Vagina (tissue), 2 donors: ENCODE measurements around the gene KRTAP5-10. TPM values are rescaled to one million over a fixed set of nuclear protein-coding genes. Genes with fewer than 3 reads are reported as not detected.

ENCODE experiments used
- DNase-seq, 2 donors: peaks; one replicate each; pipeline ENCODE4 v3.0.0-alpha.2; 2017; ENCODE audit errors: extremely low spot score in 2 of 2
- H3K27ac ChIP-seq: fragments of 200-600 bp; sonication (generic); one replicate; pipeline ENCODE4 v1.5.1; 2019
- H3K27me3 ChIP-seq: fragments of 200-600 bp; sonication (generic); one replicate; pipeline ENCODE4 v1.5.1; 2019
- H3K36me3 ChIP-seq, 2 donors: fragments of 200-600 bp; sonication (generic); one replicate each; pipeline ENCODE4 v1.5.1; 2017 to 2019
- H3K4me1 ChIP-seq: fragments of 200-600 bp; sonication (generic); one replicate; pipeline ENCODE4 v1.5.1; 2019
- H3K4me3 ChIP-seq, 2 donors: fragments of 200-600 bp; sonication (generic); 1 replicate in 1 of 2; 2 replicates in 1 of 2; pipeline ENCODE4 v1.5.1; 2016 to 2019
- H3K9me3 ChIP-seq: fragments of 200-600 bp; sonication (generic); one replicate; pipeline ENCODE4 v1.5.1; 2019
- POLR2A ChIP-seq, 2 donors: fragments of 450-650 bp; IDR thresholded peaks; one replicate each; pipeline ENCODE4 v1.6.1; 2017; ENCODE audit warnings: antibody characterized with exemption in 2 of 2, mild to moderate bottlenecking in 2 of 2, moderate library complexity in 2 of 2
- POLR2AphosphoS5 ChIP-seq, 2 donors: sonication (generic); formaldehyde crosslinking; IDR thresholded peaks; one replicate each; pipeline ENCODE4 v1.9.0; 2017; ENCODE audit warnings: antibody characterized with exemption in 2 of 2, mild to moderate bottlenecking in 2 of 2, low read depth in 1 of 2; ENCODE audit not compliant: insufficient read depth in 1 of 2
- intact Hi-C: fragments of 100-400 bp; cut with DNase I; formaldehyde crosslinking; loops from one replicate; pipeline ENCODE4 v1.15.1; 2023
- total RNA-seq: library from RNA; depleted of rRNA; stranded (reverse); fragments of >200 nt; gene quantifications from one replicate; pipeline ENCODE4 v1.2.3, GENCODE V29; 2016
- TF ChIP-seq, protein P1 (sequence below), 3 experiments: fragments of 450-650 bp in 2 of 3; fragments of 200-600 bp in 1 of 3; sonication (generic) in 1 of 3; IDR thresholded peaks; one replicate each; pipeline ENCODE4 v1.5.1; 2017 to 2019; ENCODE audit warnings: antibody characterized with exemption in 3 of 3, mild to moderate bottlenecking in 2 of 3, moderate library complexity in 2 of 3

The KRTAP5-10 gene, protein sequence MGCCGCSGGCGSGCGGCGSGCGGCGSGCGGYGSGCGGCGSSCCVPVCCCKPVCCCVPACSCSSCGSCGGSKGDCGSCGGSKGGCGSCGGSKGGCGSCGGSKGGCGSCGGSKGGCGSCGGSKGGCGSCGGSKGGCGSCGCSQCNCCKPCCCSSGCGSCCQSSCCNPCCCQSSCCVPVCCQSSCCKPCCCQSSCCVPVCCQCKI
- total RNA-seq = not detected

GRCh38 chr11:71565263-71565662, at the start of gene KRTAP5-10:
Gene KRTAP5-10 (plus strand): TSS chr11:71565563. CDS start chr11:71565588, 25 bp downstream.
- TF ChIP-seq POLR2AphosphoS5 (IDR thresholded peaks at IDR 0.05; ENCODE audit: insufficient read depth in 1 of 2, low read depth in 1 of 2) = no peak
- no peak for TF ChIP-seq POLR2A (IDR thresholded peaks at IDR 0.05)
- TF ChIP-seq, protein P1, sequence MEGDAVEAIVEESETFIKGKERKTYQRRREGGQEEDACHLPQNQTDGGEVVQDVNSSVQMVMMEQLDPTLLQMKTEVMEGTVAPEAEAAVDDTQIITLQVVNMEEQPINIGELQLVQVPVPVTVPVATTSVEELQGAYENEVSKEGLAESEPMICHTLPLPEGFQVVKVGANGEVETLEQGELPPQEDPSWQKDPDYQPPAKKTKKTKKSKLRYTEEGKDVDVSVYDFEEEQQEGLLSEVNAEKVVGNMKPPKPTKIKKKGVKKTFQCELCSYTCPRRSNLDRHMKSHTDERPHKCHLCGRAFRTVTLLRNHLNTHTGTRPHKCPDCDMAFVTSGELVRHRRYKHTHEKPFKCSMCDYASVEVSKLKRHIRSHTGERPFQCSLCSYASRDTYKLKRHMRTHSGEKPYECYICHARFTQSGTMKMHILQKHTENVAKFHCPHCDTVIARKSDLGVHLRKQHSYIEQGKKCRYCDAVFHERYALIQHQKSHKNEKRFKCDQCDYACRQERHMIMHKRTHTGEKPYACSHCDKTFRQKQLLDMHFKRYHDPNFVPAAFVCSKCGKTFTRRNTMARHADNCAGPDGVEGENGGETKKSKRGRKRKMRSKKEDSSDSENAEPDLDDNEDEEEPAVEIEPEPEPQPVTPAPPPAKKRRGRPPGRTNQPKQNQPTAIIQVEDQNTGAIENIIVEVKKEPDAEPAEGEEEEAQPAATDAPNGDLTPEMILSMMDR (IDR thresholded peaks at IDR 0.05) = no peak
- no peaks in the 10 kb centered on the region for H3K36me3 ChIP-seq
- no peak within 1 kb of the TSS for H3K4me3 ChIP-seq
- no peaks in the 10 kb centered on the region for H3K9me3 ChIP-seq
- H3K27me3 ChIP-seq = no peaks in the 10 kb centered on the region
- no peak for DNase-seq
- H3K4me1 ChIP-seq = no peaks in the 10 kb centered on the region
- no peak within 1 kb of the TSS for H3K27ac ChIP-seq
- intact Hi-C loops = no loop called here

GRCh38 chr11:71518506-71519471, 46.6 kb upstream of the KRTAP5-10 start:
- Histone ChIP-seq H3K9me3 (no peaks in the 10 kb centered on the region), H3K27ac (no peak overlapping the region), H3K36me3 (no peaks in the 10 kb centered on the region), H3K27me3 (no peaks in the 10 kb centered on the region), H3K4me3 (no peak overlapping the region), H3K4me1 (no peaks in the 10 kb centered on the region)
- intact Hi-C loops = no loop called here
- DNase-seq = no peak
- TF ChIP-seq, protein P1 (IDR thresholded peaks at IDR 0.05) = no peak
- TF ChIP-seq POLR2AphosphoS5 (IDR thresholded peaks at IDR 0.05; ENCODE audit: insufficient read depth in 1 of 2, low read depth in 1 of 2) (no peak), POLR2A (IDR thresholded peaks at IDR 0.05) (no peak)

- H3K4me1 ChIP-seq = no peaks in the 10 kb centered on the region
- no peak overlapping the region for H3K27ac ChIP-seq
- no peaks in the 10 kb centered on the region for H3K9me3 ChIP-seq
- intact Hi-C loops = no loop called here
- H3K4me3 ChIP-seq = no peak overlapping the region
- DNase-seq = no peak
- TF ChIP-seq POLR2AphosphoS5 (IDR thresholded peaks at IDR 0.05; ENCODE audit: insufficient read depth in 1 of 2, low read depth in 1 of 2) (no peak), POLR2A (IDR thresholded peaks at IDR 0.05) (no peak)
- TF ChIP-seq, protein P1 (IDR thresholded peaks at IDR 0.05) = no peak
- no peaks in the 10 kb centered on the region for H3K36me3 ChIP-seq
- no peaks in the 10 kb centered on the region for H3K27me3 ChIP-seq
Measured at GRCh38 chr11:71519546-71519945, 45.8 kb upstream of the KRTAP5-10 start.

DNA sequence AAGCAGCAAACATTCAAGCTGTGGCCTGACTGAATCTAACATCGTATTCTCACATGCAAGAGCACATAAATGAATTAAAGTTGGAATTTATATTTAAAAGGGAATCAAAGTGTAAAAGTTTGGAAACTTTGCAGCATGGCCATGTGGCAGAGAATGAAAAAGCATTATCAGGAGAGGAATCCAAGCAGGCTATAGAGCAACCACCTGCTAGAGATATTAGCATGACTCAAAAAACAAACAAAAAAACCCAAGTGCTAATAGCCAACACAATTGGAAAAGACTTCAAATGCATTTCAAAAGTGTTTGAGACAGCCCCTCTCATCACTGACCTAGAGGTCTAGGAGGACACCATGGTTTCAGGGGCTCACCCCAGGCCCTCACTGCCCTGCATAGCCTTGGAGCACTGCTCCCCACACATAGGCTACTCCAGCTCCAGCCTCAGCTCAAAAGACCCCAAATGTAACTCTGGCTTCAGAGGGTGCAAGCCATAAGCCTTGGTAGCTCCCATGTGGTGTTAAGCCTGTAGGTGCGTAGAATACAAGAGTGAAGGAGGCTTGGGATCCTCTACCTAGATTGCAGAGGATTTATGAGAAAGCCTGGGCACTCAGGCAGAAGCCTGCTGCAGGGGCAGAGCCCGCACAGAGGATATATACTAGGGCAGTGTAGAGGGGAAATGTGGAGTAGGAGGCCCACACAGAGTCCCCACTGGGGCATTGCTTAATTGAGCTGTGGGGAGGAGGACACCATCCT, 40.0 kb upstream of the KRTAP5-10 start:
- H3K27me3 ChIP-seq = no peaks in the 10 kb centered on the region
- DNase-seq = no peak
- H3K36me3 ChIP-seq = no peaks in the 10 kb centered on the region
- no peak overlapping the region for H3K27ac ChIP-seq
- no peaks in the 10 kb centered on the region for H3K4me1 ChIP-seq
- intact Hi-C loops = no loop called here
- H3K4me3 ChIP-seq = no peak overlapping the region
- TF ChIP-seq POLR2AphosphoS5 (IDR thresholded peaks at IDR 0.05; ENCODE audit: insufficient read depth in 1 of 2, low read depth in 1 of 2) (no peak), POLR2A (IDR thresholded peaks at IDR 0.05) (no peak)
- TF ChIP-seq, protein P1 (IDR thresholded peaks at IDR 0.05) = no peak
- no peaks in the 10 kb centered on the region for H3K9me3 ChIP-seq
